ENCODE measurements around the gene SRRM5. TPM values are rescaled to one million over a fixed set of nuclear protein-coding genes. Genes with fewer than 3 reads are reported as not detected.
"Not testable (repeated sequence)": the region's sequence is repeated elsewhere in the genome, so short reads cannot be mapped to it uniquely, and the experiment has no call there.

The SRRM5 gene
- total RNA-seq, 1 experiment from 2014 or later: not detected

DNA sequence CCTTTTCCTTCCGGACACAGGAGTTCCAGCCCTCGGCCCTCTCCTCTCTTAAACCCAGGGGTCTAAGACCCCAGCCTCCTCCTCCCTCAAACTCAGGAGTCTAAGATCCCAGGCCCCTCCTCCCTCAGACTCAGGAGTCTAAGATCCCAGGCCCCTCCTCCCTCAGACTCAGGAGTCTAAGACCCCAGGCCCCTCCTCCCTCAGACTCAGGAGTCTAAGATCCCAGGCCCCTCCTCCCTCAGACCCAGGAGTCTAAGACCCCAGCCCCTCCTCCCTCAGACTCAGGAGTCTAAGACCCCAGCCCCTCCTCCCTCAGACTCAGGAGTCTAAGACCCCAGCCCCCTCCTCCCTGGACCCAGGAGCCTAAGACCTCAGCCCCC, 23.7 kb downstream of the SRRM5 start:
- H3K9me2 ChIP-seq (ENCODE audit: insufficient read depth); POLR2A ChIA-PET; H3K79me2 ChIP-seq (ENCODE audit: insufficient read depth, low read length); RAD21 ChIA-PET (ENCODE audit: low non-redundant PET in 1 of 2, low total read pairs in 2 of 2, uncharacterized antibody in 2 of 2, unreplicated experiment in 2 of 2); H3K27me3 ChIP-seq (ENCODE audit: insufficient read depth, low read length); H2AFZ ChIP-seq (ENCODE audit: low read depth, low read length, poor library complexity, severe bottlenecking); ATAC-seq; H3K27ac ChIP-seq (ENCODE audit: low read depth, low read length); H4K20me1 ChIP-seq (ENCODE audit: insufficient read depth); H3K36me3 ChIP-seq (ENCODE audit: control insufficient read depth in 1 of 2, insufficient read depth in 2 of 2, low read length in 2 of 2); H3K4me3 ChIP-seq (replicated peaks in 1 of 2; ENCODE audit: low read depth in 1 of 2, low read length in 2 of 2); BruUV-seq (replicated peaks); CTCF ChIA-PET; H3K9ac ChIP-seq (ENCODE audit: low read length); intact Hi-C loops (cut with micrococcal nuclease); H3K9me3 ChIP-seq (ENCODE audit: control insufficient read depth in 1 of 2, insufficient read depth in 1 of 2, low read depth in 1 of 2, low read length in 2 of 2); DNase-seq (ENCODE audit: low read depth, low spot score): not testable (repeated sequence)
- H3K4me1 ChIP-seq (ENCODE audit: control insufficient read depth in 1 of 2, insufficient read depth in 2 of 2, low read length in 2 of 2): peaks cover 13 to 34% of the 10 kb centered on the region in 2 experiments
- H3K4me2 ChIP-seq (ENCODE audit: low read length): peak overlapping the region; percentile 33; the same call in 1 of the 2 replicates

DNA sequence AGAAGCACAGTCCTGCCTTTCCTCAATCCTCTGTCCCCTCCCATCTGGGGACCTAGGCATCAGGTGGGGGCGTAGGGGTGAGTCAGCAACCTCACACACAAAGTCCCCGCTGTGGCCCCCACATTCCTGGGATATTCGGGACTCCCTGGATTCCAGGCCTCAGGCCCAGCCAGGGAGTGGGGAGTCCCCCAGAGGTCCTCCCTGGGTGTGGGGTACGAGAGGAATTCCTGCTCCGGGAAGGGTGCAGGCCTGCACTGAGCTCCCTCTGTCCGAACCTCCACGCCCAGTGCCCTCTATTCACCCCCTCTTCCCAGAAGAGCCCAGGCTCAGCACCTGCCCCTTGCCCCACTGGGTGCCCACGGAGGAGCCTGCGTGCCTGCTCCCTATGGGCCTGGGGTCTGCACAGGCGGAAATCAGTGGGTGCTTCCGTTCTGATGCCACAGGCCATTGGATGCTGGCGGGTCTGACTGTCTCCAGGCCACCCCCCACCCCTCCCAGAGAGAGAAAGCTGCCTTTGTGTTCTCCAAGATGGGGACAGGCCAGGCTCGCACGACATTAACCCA, 24.3 kb downstream of the SRRM5 start:
- Histone ChIP-seq H3K79me2 (ENCODE audit: insufficient read depth, low read length) (no peaks in the 10 kb centered on the region), H3K4me2 (ENCODE audit: low read length) (peak overlapping the region; percentile 33), H3K36me3 (ENCODE audit: control insufficient read depth in 1 of 2, insufficient read depth in 2 of 2, low read length in 2 of 2) (no peaks in the 10 kb centered on the region), H3K9me3 (ENCODE audit: control insufficient read depth in 1 of 2, insufficient read depth in 1 of 2, low read depth in 1 of 2, low read length in 2 of 2) (no peaks in the 10 kb centered on the region), H4K20me1 (ENCODE audit: insufficient read depth) (no peaks in the 10 kb centered on the region), H3K4me1 (ENCODE audit: control insufficient read depth in 1 of 2, insufficient read depth in 2 of 2, low read length in 2 of 2) (peaks cover 14 to 35% of the 10 kb centered on the region in 2 experiments), H2AFZ (ENCODE audit: low read depth, low read length, poor library complexity, severe bottlenecking) (no peak overlapping the region), H3K27me3 (ENCODE audit: insufficient read depth, low read length) (peaks cover 7% of the 10 kb centered on the region; the same call in 1 of the 2 replicates), H3K4me3 (replicated peaks in 1 of 2; ENCODE audit: low read depth in 1 of 2, low read length in 2 of 2) (no peak overlapping the region), H3K9ac (ENCODE audit: low read length) (no peak overlapping the region), H3K27ac (ENCODE audit: low read depth, low read length) (no peak overlapping the region), H3K9me2 (ENCODE audit: insufficient read depth) (no peaks in the 10 kb centered on the region)
- ATAC-seq: no peak
- intact Hi-C loops (cut with micrococcal nuclease): no loop called here
- ChIA-PET RAD21 (ENCODE audit: low non-redundant PET in 1 of 2, low total read pairs in 2 of 2, uncharacterized antibody in 2 of 2, unreplicated experiment in 2 of 2) (no interaction called here), POLR2A (no interaction called here), CTCF (no interaction called here)
- no peak for DNase-seq (ENCODE audit: low read depth, low spot score)
- TF ChIP-seq POLR2AphosphoS5 (IDR thresholded peaks at IDR 0.05; ENCODE audit: low read depth, low read length): no peak
- TF ChIP-seq, protein P1, sequence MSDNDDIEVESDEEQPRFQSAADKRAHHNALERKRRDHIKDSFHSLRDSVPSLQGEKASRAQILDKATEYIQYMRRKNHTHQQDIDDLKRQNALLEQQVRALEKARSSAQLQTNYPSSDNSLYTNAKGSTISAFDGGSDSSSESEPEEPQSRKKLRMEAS (IDR thresholded peaks at IDR 0.05): no peak
- TF ChIP-seq, protein P2, sequence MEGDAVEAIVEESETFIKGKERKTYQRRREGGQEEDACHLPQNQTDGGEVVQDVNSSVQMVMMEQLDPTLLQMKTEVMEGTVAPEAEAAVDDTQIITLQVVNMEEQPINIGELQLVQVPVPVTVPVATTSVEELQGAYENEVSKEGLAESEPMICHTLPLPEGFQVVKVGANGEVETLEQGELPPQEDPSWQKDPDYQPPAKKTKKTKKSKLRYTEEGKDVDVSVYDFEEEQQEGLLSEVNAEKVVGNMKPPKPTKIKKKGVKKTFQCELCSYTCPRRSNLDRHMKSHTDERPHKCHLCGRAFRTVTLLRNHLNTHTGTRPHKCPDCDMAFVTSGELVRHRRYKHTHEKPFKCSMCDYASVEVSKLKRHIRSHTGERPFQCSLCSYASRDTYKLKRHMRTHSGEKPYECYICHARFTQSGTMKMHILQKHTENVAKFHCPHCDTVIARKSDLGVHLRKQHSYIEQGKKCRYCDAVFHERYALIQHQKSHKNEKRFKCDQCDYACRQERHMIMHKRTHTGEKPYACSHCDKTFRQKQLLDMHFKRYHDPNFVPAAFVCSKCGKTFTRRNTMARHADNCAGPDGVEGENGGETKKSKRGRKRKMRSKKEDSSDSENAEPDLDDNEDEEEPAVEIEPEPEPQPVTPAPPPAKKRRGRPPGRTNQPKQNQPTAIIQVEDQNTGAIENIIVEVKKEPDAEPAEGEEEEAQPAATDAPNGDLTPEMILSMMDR (IDR thresholded peaks at IDR 0.05 in 2 of 3, conservative IDR thresholded peaks at IDR 0.05 in 1 of 3; ENCODE audit: borderline replicate concordance in 1 of 3, insufficient read depth in 1 of 3, low read depth in 2 of 3, low read length in 2 of 3): no peak
- TF ChIP-seq EZH2phosphoT487 (IDR thresholded peaks at IDR 0.05; ENCODE audit: borderline replicate concordance): no peak
- no peak for TF ChIP-seq ZNF274 (IDR thresholded peaks at IDR 0.05; ENCODE audit: low read depth, low read length)
- TF ChIP-seq, protein P3, sequence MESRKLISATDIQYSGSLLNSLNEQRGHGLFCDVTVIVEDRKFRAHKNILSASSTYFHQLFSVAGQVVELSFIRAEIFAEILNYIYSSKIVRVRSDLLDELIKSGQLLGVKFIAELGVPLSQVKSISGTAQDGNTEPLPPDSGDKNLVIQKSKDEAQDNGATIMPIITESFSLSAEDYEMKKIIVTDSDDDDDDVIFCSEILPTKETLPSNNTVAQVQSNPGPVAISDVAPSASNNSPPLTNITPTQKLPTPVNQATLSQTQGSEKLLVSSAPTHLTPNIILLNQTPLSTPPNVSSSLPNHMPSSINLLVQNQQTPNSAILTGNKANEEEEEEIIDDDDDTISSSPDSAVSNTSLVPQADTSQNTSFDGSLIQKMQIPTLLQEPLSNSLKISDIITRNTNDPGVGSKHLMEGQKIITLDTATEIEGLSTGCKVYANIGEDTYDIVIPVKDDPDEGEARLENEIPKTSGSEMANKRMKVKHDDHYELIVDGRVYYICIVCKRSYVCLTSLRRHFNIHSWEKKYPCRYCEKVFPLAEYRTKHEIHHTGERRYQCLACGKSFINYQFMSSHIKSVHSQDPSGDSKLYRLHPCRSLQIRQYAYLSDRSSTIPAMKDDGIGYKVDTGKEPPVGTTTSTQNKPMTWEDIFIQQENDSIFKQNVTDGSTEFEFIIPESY (IDR thresholded peaks at IDR 0.05; ENCODE audit: extremely low read depth, insufficient replicate concordance, low read length): no peak
- TF ChIP-seq RAD21 (IDR thresholded peaks at IDR 0.05; ENCODE audit: low read depth): no peak
- no peak for TF ChIP-seq ZFX (IDR thresholded peaks at IDR 0.05)
- TF ChIP-seq CBX3 (IDR thresholded peaks at IDR 0.05; ENCODE audit: low read depth): no peak
- TF ChIP-seq EZH2 (IDR thresholded peaks at IDR 0.05): no peak
- TF ChIP-seq SIN3A (IDR thresholded peaks at IDR 0.05; ENCODE audit: low read depth): no peak
- TF ChIP-seq JUND (IDR thresholded peaks at IDR 0.05): no peak
- no peak for TF ChIP-seq TCF7L2 (IDR thresholded peaks at IDR 0.05; ENCODE audit: borderline replicate concordance, extremely low read depth, insufficient read depth, insufficient read length)
- no peak for TF ChIP-seq SP1 (IDR thresholded peaks at IDR 0.05; ENCODE audit: low read depth)
- no TSS peak for BruUV-seq (replicated peaks)

All from HCT116 (cell line).